Measurements from ENCODE around the gene GJD4. TPM values are rescaled to one million over a fixed set of nuclear protein-coding genes. Genes with fewer than 3 reads are reported as not detected.

The GJD4 gene
- total RNA-seq, 6 experiments from 2014 or later, result not detected

GRCh38 chr10:35569836-35570235, 35.3 kb upstream of the GJD4 start:
- TF ChIP-seq POLR2A (IDR thresholded peaks at IDR 0.05), result no peak
- TF ChIP-seq CTCF (IDR thresholded peaks at IDR 0.05), result no peak
- no peaks in the 10 kb centered on the region for H3K4me1 ChIP-seq
- intact Hi-C loops (cut with DNase I), result loop anchor here in 1 of 2 donors (10.0 kb wide), 1 partner anchor 235 kb away; the partner anchor contains the start of gene CCNY

GRCh38 chr10:35570397-35570796, 34.7 kb upstream of the GJD4 start:
- no peak for DNase-seq
- ATAC-seq, result no peak
- no peak for TF ChIP-seq CTCF (IDR thresholded peaks at IDR 0.05)

More at GRCh38 chr10:35569836-35570235, 35.3 kb upstream of the GJD4 start:
- no peak overlapping the region for H3K4me3 ChIP-seq
- ATAC-seq, result no peak
- peaks cover 0 to 28% (median 7%) of the 10 kb centered on the region in 4 donors for H3K36me3 ChIP-seq
- no peaks in the 10 kb centered on the region for H3K9me3 ChIP-seq
- H3K27ac ChIP-seq, result no peak overlapping the region
- no peak for DNase-seq
- no peaks in the 10 kb centered on the region for H3K27me3 ChIP-seq
- 94% methylated on average over 4 of the region's 4 CpGs for WGBS (ENCODE audit: insufficient coverage, low coverage, low lambda C conversion rate, missing lambda C conversion rate)

GRCh38 chr10:35572583-35572982, 32.6 kb upstream of the GJD4 start:
- no peak overlapping the region for H3K4me3 ChIP-seq
- no peaks in the 10 kb centered on the region for H3K4me1 ChIP-seq
- TF ChIP-seq CTCF (IDR thresholded peaks at IDR 0.05) (no peak), POLR2A (IDR thresholded peaks at IDR 0.05) (no peak)
- WGBS (ENCODE audit: insufficient coverage, low coverage, low lambda C conversion rate, missing lambda C conversion rate), result 100% methylated on average over 1 of the region's 1 CpG
- ATAC-seq (no peak), DNase-seq (no peak)
- H3K36me3 ChIP-seq, result peaks cover 0 to 12% (median 5%) of the 10 kb centered on the region in 4 donors
- H3K27ac ChIP-seq, result no peak overlapping the region
- intact Hi-C loops (cut with DNase I), result no loop called here
- H3K9me3 ChIP-seq, result no peaks in the 10 kb centered on the region
- no peaks in the 10 kb centered on the region for H3K27me3 ChIP-seq

More at GRCh38 chr10:35570397-35570796, 34.7 kb upstream of the GJD4 start:
- Histone ChIP-seq H3K4me3 (no peak overlapping the region), H3K9me3 (no peaks in the 10 kb centered on the region), H3K36me3 (peaks cover 0 to 28% (median 7%) of the 10 kb centered on the region in 4 donors), H3K27me3 (no peaks in the 10 kb centered on the region), H3K4me1 (no peaks in the 10 kb centered on the region), H3K27ac (no peak overlapping the region)
- intact Hi-C loops (cut with DNase I), result no loop called here
- 100% methylated on average over 1 of the region's 1 CpG for WGBS (ENCODE audit: insufficient coverage, low coverage, low lambda C conversion rate, missing lambda C conversion rate)

GRCh38 chr10:35573796-35574195, 31.3 kb upstream of the GJD4 start:
- WGBS (ENCODE audit: insufficient coverage, low coverage, low lambda C conversion rate, missing lambda C conversion rate), result 60% methylated on average over 1 of the region's 1 CpG
- ATAC-seq (no peak), DNase-seq (no peak)
- no peak for TF ChIP-seq CTCF (IDR thresholded peaks at IDR 0.05)
- no peak for TF ChIP-seq POLR2A (IDR thresholded peaks at IDR 0.05)
- Histone ChIP-seq H3K27ac (no peak overlapping the region), H3K4me3 (no peak overlapping the region), H3K9me3 (no peaks in the 10 kb centered on the region), H3K36me3 (peaks cover 0 to 8% (median 2%) of the 10 kb centered on the region in 4 donors), H3K4me1 (no peaks in the 10 kb centered on the region), H3K27me3 (no peaks in the 10 kb centered on the region)
- intact Hi-C loops (cut with DNase I), result no loop called here

GRCh38 chr10:35574924-35575352, 30.2 kb upstream of the GJD4 start:
- TF ChIP-seq CTCF (IDR thresholded peaks at IDR 0.05) (peak in 1 of 4 donors; percentile 16), POLR2A (IDR thresholded peaks at IDR 0.05) (no peak)
- Histone ChIP-seq H3K4me3 (no peak overlapping the region), H3K27ac (no peak overlapping the region), H3K36me3 (no peaks in the 10 kb centered on the region), H3K9me3 (no peaks in the 10 kb centered on the region), H3K4me1 (no peaks in the 10 kb centered on the region), H3K27me3 (no peaks in the 10 kb centered on the region)
- intact Hi-C loops (cut with DNase I), result no loop called here
- DNase-seq (no peak), ATAC-seq (peak in 1 of 4 donors; percentile 14)
- 80% methylated on average over 3 of the region's 9 CpGs for WGBS (ENCODE audit: insufficient coverage, low coverage, low lambda C conversion rate, missing lambda C conversion rate)

Measured in right lobe of liver (tissue), 6 donors.